ENCODE data around the gene LGR4.

DNA sequence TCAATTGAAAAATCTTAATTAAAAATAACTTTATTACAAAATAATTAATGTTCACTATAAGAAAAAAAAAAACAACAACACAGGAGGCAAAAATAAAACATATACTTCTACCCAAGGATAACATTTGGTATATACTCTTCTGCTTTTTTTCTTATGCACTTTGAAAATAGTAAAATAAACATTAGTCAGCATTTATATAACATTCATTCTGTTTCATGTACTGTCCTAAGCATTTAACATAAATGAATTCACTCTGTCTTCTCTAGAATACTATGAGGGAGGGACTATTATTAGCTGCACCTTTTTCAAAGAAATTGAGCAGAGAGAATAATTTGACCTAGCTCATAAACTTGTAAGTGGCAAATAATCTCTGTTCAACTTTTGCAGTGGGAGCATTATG is 61.3 kb downstream of the LGR4 start:
- TF ChIP-seq, protein P1, sequence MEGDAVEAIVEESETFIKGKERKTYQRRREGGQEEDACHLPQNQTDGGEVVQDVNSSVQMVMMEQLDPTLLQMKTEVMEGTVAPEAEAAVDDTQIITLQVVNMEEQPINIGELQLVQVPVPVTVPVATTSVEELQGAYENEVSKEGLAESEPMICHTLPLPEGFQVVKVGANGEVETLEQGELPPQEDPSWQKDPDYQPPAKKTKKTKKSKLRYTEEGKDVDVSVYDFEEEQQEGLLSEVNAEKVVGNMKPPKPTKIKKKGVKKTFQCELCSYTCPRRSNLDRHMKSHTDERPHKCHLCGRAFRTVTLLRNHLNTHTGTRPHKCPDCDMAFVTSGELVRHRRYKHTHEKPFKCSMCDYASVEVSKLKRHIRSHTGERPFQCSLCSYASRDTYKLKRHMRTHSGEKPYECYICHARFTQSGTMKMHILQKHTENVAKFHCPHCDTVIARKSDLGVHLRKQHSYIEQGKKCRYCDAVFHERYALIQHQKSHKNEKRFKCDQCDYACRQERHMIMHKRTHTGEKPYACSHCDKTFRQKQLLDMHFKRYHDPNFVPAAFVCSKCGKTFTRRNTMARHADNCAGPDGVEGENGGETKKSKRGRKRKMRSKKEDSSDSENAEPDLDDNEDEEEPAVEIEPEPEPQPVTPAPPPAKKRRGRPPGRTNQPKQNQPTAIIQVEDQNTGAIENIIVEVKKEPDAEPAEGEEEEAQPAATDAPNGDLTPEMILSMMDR (IDR thresholded peaks at IDR 0.05 in 2 of 3, conservative IDR thresholded peaks at IDR 0.05 in 1 of 3; ENCODE audit: borderline replicate concordance in 1 of 3, insufficient read depth in 1 of 3, low read depth in 2 of 3, low read length in 2 of 3) = no peak
- TF ChIP-seq RAD21 (IDR thresholded peaks at IDR 0.05; ENCODE audit: low read depth) = no peak
